Ishikawa (cell line): ENCODE data around the gene PLIN5.

Experiments used
- CEBPB ChIP-seq: IDR thresholded peaks from 2 replicates; pipeline ENCODE4 v1.6.1; 2012
- CREB1 ChIP-seq: IDR thresholded peaks from 2 replicates; pipeline ENCODE4 v1.6.1; 2012; ENCODE audit warnings: low read depth
- EGR1 ChIP-seq: IDR thresholded peaks from 2 replicates; pipeline ENCODE4 v1.6.1; 2012
- EP300 ChIP-seq: IDR thresholded peaks from 2 replicates; pipeline ENCODE4 v1.6.1; 2012; ENCODE audit warnings: borderline replicate concordance
- FOXM1 ChIP-seq: IDR thresholded peaks from 2 replicates; pipeline ENCODE4 v1.6.1; 2012; ENCODE audit warnings: low read depth, borderline replicate concordance
- NFIC ChIP-seq: IDR thresholded peaks from 2 replicates; pipeline ENCODE4 v1.6.1; 2012
- RAD21 ChIP-seq: IDR thresholded peaks from 2 replicates; pipeline ENCODE4 v1.6.1; 2012; ENCODE audit warnings: low read depth
- TAF1 ChIP-seq: IDR thresholded peaks from 2 replicates; pipeline ENCODE4 v1.6.1; 2012; ENCODE audit warnings: low read depth, mild to moderate bottlenecking
- TCF12 ChIP-seq: IDR thresholded peaks from 2 replicates; pipeline ENCODE4 v1.6.1; 2012; ENCODE audit warnings: low read depth
- TEAD4 ChIP-seq: IDR thresholded peaks from 2 replicates; pipeline ENCODE4 v1.6.1; 2012
- YY1 ChIP-seq: IDR thresholded peaks from 2 replicates; pipeline ENCODE4 v1.6.1; 2012; ENCODE audit warnings: low read depth
- ZBTB7A ChIP-seq: IDR thresholded peaks from 2 replicates; pipeline ENCODE4 v1.6.1; 2012; ENCODE audit warnings: low read depth
- TF ChIP-seq, protein P1 (sequence below): IDR thresholded peaks from 2 replicates; pipeline ENCODE4 v1.6.1; 2012
- TF ChIP-seq, protein P2 (sequence below): IDR thresholded peaks from 2 replicates; pipeline ENCODE4 v1.6.1; 2012
- TF ChIP-seq, protein P3 (sequence below): IDR thresholded peaks from 2 replicates; pipeline ENCODE4 v1.6.1; 2012; ENCODE audit warnings: low read depth, mild to moderate bottlenecking

Gene PLIN5

DNA sequence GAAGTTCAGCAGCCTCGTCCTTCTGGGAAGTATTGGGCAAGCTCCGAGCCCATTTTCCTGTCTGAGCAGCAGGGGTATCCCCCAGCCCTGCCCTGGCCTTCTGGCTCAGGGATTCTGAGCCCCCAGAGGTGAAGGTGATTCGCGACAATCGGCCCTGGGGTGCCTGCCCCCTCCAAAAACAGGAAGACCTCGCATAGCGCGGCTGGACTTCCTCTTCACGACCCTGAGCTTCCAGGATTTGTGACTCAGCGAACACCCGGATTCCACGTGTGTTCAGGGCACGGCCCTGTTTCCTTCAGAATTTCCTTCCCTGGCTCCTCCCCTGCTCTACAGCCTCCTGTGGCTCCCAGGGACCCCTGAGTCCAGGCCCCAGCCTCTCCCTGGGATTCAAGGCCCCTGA lies 24.5 kb upstream of the PLIN5 start, which contains the start of gene SEMA6B:
TSS of gene SEMA6B (minus strand) at position 116 of the 400 bp plus-strand sequence. CDS start 1,227 bp downstream, outside the sequence.
- TF ChIP-seq ZBTB7A (no peak), TCF12 (no peak), TAF1 (no peak), RAD21 (no peak), CEBPB (no peak), EGR1 (no peak), NFIC (no peak), TEAD4 (no peak)
- TF ChIP-seq, protein P1, sequence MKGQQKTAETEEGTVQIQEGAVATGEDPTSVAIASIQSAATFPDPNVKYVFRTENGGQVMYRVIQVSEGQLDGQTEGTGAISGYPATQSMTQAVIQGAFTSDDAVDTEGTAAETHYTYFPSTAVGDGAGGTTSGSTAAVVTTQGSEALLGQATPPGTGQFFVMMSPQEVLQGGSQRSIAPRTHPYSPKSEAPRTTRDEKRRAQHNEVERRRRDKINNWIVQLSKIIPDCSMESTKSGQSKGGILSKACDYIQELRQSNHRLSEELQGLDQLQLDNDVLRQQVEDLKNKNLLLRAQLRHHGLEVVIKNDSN: no peak
- TF ChIP-seq, protein P2, sequence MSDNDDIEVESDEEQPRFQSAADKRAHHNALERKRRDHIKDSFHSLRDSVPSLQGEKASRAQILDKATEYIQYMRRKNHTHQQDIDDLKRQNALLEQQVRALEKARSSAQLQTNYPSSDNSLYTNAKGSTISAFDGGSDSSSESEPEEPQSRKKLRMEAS: no peak

DNA sequence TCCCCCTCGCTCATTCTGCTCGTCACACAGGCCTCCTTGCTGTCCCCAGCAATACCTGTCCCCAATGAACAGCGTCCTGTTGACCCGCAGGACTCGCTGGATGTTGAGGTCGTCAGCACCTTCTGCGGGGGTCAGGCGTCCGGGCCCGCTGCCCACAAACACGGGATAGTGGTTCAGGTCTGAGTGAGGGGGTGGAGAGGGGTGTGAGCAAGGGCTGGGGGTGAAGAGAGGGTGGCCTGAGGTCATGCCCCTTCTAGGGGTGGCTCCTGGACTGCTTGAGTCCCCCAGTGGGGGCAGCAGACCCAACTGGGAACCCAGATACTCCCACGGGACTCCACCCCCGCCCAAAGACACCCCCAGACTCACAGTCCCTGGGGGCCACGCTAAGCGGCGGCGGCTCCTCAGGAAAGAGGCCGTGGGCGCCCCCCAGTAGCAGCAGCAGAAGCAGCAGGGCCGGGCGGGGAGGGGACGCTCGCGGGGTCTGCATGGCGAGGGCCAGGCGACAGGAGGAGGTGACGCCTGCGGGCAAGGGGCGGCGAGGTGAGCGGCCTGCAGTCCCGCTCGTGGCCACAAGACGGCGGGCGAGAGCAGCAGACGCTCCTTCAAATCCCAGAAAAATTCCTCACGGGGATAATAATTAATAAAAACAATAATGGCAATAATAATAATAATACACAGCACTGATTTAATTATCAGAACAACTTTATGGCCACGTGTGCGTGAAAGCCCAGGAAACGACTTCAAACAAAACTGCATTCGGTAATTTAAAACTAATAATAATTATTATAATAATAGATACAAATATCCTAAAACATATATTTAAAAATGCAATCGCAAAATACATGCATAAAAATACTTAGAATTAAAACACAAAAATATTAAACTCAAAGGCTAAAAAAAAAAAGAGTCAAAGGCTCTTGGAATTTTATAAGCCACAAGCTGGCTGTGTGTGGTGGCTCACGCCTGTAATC lies 23.2 kb upstream of the PLIN5 start:
- 0 out of 2 replicates have a peak, but pooled peaks have one; percentile 15 for TF ChIP-seq ZBTB7A
- no peak for TF ChIP-seq EGR1
- TF ChIP-seq CEBPB: no peak
- peak; percentile 59 for TF ChIP-seq RAD21
- TF ChIP-seq TEAD4: peak; percentile 10; the same call in 1 of the 2 replicates

DNA sequence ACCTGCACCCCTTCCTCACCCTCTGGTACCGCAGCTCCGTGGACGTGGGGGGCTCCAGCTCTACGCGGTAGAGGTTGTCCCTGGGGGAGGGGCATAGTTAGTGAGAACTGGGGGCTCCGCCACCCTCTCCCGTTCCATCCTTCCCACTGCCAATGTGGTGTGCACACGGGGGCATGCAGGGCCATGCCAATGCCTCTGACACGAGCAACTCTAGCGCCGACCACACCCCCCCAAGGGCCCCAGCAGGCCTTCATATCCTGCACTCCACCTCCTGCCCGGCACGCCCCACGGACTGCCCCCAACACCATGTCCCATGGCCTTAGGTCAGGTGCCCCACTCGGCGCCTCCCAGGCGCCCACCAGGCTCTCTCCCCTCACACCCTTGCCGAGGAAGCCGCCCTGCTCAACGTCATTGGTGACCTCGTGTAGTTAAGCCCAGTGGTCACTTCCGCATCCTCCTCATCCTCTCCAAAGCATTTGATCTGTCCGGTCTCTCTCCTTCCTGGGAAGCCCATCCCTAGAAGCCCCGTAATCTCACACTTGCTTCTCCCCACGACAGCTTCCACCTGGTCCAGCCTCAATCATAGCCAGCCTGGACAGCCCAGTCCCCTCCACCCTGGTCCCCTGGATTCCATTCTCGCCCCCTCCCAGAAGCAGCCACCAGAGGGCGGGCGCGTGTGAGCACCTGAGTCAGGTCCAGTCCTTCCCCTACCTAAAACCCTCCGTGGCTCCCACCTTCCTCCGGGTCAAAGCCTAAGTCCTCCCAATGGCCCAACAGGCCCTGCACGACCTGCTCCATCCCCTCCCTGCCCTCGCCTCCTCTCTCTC lies 22.3 kb upstream of the PLIN5 start:
- no peak for TF ChIP-seq CEBPB
- peak; percentile 60; the same call in 1 of the 2 replicates for TF ChIP-seq ZBTB7A
- TF ChIP-seq RAD21: peak; percentile 40; the same call in 1 of the 2 replicates

DNA sequence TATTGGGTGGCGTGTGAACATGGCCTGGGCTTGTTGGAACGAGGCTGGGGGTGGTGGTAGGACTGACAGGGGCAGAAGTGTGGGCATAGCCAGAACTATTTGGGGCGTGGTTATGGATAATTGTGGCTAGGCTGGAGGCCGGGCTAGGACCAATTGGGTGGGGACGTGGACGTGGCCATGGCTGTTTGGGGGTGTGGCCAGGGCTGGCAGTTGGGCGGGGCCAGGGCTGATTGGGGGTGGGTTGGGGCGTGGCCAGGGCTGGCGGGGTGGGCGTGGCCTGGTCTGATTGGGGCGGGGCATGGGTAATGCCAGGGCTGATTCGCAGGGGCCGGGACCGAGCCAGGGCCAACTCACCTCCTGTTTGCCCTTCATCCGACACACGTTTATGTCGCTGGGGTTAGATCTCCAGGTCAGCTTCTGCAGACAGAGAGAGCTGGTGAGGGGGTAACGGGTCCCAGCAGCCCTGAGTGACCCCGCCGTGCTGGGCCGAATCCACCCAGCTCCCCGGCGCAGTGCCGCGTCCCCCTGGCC lies 21.6 kb upstream of the PLIN5 start:
- TF ChIP-seq, protein P1: no peak
- TF ChIP-seq TAF1 (no peak), CREB1 (no peak), EGR1 (no peak), RAD21 (no peak), FOXM1 (no peak), ZBTB7A (no peak), TEAD4 (no peak), YY1 (no peak), NFIC (no peak), TCF12 (no peak), CEBPB (no peak), EP300 (no peak)
- TF ChIP-seq, protein P3, sequence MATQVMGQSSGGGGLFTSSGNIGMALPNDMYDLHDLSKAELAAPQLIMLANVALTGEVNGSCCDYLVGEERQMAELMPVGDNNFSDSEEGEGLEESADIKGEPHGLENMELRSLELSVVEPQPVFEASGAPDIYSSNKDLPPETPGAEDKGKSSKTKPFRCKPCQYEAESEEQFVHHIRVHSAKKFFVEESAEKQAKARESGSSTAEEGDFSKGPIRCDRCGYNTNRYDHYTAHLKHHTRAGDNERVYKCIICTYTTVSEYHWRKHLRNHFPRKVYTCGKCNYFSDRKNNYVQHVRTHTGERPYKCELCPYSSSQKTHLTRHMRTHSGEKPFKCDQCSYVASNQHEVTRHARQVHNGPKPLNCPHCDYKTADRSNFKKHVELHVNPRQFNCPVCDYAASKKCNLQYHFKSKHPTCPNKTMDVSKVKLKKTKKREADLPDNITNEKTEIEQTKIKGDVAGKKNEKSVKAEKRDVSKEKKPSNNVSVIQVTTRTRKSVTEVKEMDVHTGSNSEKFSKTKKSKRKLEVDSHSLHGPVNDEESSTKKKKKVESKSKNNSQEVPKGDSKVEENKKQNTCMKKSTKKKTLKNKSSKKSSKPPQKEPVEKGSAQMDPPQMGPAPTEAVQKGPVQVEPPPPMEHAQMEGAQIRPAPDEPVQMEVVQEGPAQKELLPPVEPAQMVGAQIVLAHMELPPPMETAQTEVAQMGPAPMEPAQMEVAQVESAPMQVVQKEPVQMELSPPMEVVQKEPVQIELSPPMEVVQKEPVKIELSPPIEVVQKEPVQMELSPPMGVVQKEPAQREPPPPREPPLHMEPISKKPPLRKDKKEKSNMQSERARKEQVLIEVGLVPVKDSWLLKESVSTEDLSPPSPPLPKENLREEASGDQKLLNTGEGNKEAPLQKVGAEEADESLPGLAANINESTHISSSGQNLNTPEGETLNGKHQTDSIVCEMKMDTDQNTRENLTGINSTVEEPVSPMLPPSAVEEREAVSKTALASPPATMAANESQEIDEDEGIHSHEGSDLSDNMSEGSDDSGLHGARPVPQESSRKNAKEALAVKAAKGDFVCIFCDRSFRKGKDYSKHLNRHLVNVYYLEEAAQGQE: no peak
- TF ChIP-seq, protein P2: no peak

DNA sequence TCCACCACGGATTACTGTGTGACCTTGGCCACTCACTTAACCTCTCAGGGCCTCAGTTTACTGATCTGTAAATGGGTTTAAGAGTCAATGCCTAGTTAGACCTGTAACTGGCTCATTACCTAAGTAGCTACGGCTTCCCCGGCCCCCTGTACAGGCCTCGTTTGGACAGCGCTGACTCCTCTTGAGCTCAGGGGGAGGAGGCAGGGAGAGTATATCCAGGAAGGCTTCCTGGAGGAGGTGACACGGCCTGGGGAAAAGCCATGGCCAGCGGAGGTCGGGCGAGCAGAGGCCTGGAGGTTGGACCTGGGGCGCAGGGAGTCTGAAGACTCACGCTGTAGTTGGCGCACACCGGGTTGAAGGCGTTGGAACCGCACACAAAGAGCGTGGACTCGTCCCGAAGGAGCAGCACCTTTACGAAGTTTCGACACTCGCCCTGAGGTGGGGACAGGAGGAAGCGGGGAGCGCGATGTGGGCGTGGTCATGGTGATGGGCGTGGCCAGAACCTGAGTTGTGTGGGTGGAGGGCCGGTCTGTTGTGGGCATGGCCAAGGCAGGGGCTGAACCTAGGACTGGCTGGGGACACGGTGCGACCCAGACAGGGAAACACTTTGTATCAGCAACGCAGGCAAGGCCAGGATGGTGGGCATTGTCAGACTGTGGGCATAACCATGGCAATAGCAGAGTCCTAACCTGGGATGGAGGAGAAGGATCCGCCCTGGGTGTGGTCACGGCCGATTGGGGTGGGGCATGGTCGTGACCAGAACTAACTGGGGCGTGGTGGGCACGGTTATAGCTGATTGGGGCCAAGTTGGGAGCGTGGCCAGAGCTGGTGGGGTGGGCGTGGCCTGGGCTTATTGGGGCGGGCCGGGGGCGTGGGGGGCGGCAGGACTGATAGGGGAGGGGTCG lies 20.9 kb upstream of the PLIN5 start:
- TF ChIP-seq, protein P2: peak; percentile 7; the same call in 1 of the 2 replicates
- TF ChIP-seq EGR1 (peak; percentile 95), EP300 (no peak)

DNA sequence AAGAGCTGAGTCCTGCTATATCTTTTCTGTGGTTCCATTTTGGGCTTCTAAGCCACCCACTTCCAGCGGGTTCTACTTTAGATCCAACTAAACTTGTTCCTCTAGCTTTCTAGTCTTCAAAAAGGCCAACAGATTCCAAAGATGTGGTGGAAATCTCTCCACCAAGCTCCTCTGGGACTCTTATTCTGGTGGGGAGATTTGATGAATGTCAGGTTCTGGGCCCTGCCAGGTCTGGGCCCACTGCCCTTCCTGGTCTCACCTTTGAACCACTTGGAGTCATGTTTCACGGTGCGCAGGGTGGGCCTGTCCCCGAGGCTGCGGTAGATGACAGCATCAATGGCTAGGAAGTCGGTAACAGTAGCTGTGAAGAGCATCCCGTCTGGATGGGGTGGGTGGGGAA lies 19.7 kb upstream of the PLIN5 start:
- TF ChIP-seq FOXM1: no peak

DNA sequence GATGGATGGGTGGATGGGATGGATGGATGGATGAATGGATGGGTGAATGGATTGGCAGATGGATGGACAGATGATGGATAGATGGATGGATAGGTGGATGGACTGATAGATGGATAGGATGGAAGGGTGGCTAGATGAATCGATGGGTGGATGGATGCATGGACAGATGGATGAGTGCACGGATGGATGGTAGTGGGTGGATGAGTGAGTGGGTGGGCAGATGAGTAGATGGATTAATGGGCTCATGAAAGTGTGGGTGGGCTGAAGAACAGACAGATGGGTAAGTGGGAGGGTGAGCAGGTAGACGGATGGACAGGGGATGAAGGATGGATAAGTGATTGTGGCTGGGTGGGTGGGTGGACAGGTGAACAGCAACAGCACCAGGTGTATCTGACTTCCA lies 18.8 kb upstream of the PLIN5 start:
- TF ChIP-seq FOXM1: no peak
- TF ChIP-seq TAF1: no peak
- TF ChIP-seq TEAD4: no peak
- TF ChIP-seq NFIC: no peak
- TF ChIP-seq RAD21: no peak
- no peak for TF ChIP-seq CEBPB
